ENCODE results near the gene RBMS3. TPM values are rescaled to one million over a fixed set of nuclear protein-coding genes. Genes with fewer than 3 reads are reported as not detected.
"Not testable (repeated sequence)": the region's sequence is repeated elsewhere in the genome, so short reads cannot be mapped to it uniquely, and the experiment has no call there.

RBMS3 gene
- total and polyA plus RNA-seq, 2 of the 8 experiments (the other 6 are each of a cell fraction or from before 2014, with no cell fraction given), result 3.7 to 6.9 TPM

GRCh38 chr3:29521751-29522150 lies 240.9 kb downstream of the RBMS3 start:
- Histone ChIP-seq H3K56ac (replicated peaks; ENCODE audit: insufficient read length, low read depth, low read length) (no peak overlapping the region), H3K18ac (ENCODE audit: extremely low read depth, low read length) (no peak overlapping the region), H4K8ac (ENCODE audit: extremely low read depth, insufficient read depth, low read length) (no peak overlapping the region), H4K5ac (ENCODE audit: insufficient read length, low read depth, low read length) (no peak overlapping the region), H4K20me1 (replicated peaks in 1 of 2; ENCODE audit: control insufficient read depth in 1 of 2, insufficient read depth in 2 of 2, low read length in 2 of 2) (no peaks in the 10 kb centered on the region), H2AFZ (ENCODE audit: low read length) (no peak overlapping the region), H3K36me3 (ENCODE audit: control insufficient read depth in 2 of 4, insufficient read depth in 4 of 4, low read length in 3 of 4) (no peaks in the 10 kb centered on the region), H2BK5ac (ENCODE audit: low read depth, low read length) (no peak overlapping the region), H3K9ac (replicated peaks in 1 of 4; ENCODE audit: extremely low read depth in 1 of 4, low read depth in 3 of 4, low read length in 3 of 4) (no peak overlapping the region), H4K91ac (replicated peaks; ENCODE audit: insufficient read length, low read length) (no peak overlapping the region), H3K79me2 (ENCODE audit: control insufficient read depth in 1 of 2, insufficient read depth in 2 of 2, low read length in 2 of 2) (no peaks in the 10 kb centered on the region), H3K4me1 (replicated peaks in 1 of 4; ENCODE audit: control insufficient read depth in 3 of 4, insufficient read depth in 4 of 4, low read length in 3 of 4) (no peaks in the 10 kb centered on the region), H3K4ac (replicated peaks; ENCODE audit: insufficient read length, low read depth, low read length) (no peak overlapping the region), H2BK15ac (ENCODE audit: low read length) (no peak overlapping the region), H3K79me1 (ENCODE audit: low read depth, low read length) (no peaks in the 10 kb centered on the region), H3K9me3 (ENCODE audit: insufficient read depth in 2 of 2, low read depth in 1 of 2, low read length in 1 of 2) (no peaks in the 10 kb centered on the region), H3K4me2 (ENCODE audit: insufficient read depth in 1 of 2, low read depth in 2 of 2, low read length in 2 of 2) (no peak overlapping the region), H2AK5ac (ENCODE audit: low read depth, low read length) (no peak overlapping the region), H2BK120ac (replicated peaks; ENCODE audit: low read depth, low read length) (no peak overlapping the region), H2BK12ac (ENCODE audit: low read depth, low read length) (no peak overlapping the region), H3K23ac (ENCODE audit: insufficient read length) (no peak overlapping the region), H2BK20ac (ENCODE audit: low read length) (no peak overlapping the region), H3K23me2 (ENCODE audit: low read depth, low read length) (no peaks in the 10 kb centered on the region), H3K27me3 (replicated peaks in 1 of 4; ENCODE audit: control insufficient read depth in 3 of 4, extremely low read depth in 1 of 4, insufficient read depth in 3 of 4, low read length in 3 of 4) (no peaks in the 10 kb centered on the region), H3K4me3 (ENCODE audit: extremely low read depth in 1 of 4, insufficient read depth in 2 of 4, low read depth in 3 of 4, low read length in 4 of 4) (no peak overlapping the region), H3K27ac (ENCODE audit: low read depth, low read length) (no peak overlapping the region), H3K14ac (ENCODE audit: insufficient read length) (no peak overlapping the region)
- TF ChIP-seq CHD2 (IDR thresholded peaks at IDR 0.05; ENCODE audit: low read length), result no peak
- POLR2A ChIA-PET (ENCODE audit: partially characterized antibody), result no interaction called here
- CTCF ChIA-PET (ENCODE audit: partially characterized antibody), result interaction anchor here (1.1 kb wide), 1 partner anchor 15 kb away, joined by 3 read pairs; no protein-coding TSS in a partner anchor
- WGBS, 2 experiments (ENCODE audit: extremely low coverage in 1 of 2, insufficient coverage in 1 of 2, insufficient read length in 1 of 2, insufficient replicate concordance in 2 of 2, low coverage in 1 of 2, low lambda C conversion rate in 2 of 2, missing lambda C conversion rate in 1 of 2), result 86% methylated on average over 2 of the region's 2 CpGs; no CpG with 5 or more reads in 1 of the 2 experiments
- DNase-seq (ENCODE audit: low read depth in 1 of 2, low spot score in 2 of 2) (no peak), FAIRE-seq (no peak)

- H3K56ac ChIP-seq (replicated peaks; ENCODE audit: insufficient read length, low read depth, low read length); H3K4me1 ChIP-seq (replicated peaks in 1 of 4; ENCODE audit: control insufficient read depth in 3 of 4, insufficient read depth in 4 of 4, low read length in 3 of 4); H2BK15ac ChIP-seq (ENCODE audit: low read length); H2BK12ac ChIP-seq (ENCODE audit: low read depth, low read length); H3K9ac ChIP-seq (replicated peaks in 1 of 4; ENCODE audit: extremely low read depth in 1 of 4, low read depth in 3 of 4, low read length in 3 of 4); H3K27me3 ChIP-seq (replicated peaks in 1 of 4; ENCODE audit: control insufficient read depth in 3 of 4, extremely low read depth in 1 of 4, insufficient read depth in 3 of 4, low read length in 3 of 4); H4K8ac ChIP-seq (ENCODE audit: extremely low read depth, insufficient read depth, low read length); H3K14ac ChIP-seq (ENCODE audit: insufficient read length); DNase-seq (ENCODE audit: low read depth in 1 of 2, low spot score in 2 of 2); H2AK5ac ChIP-seq (ENCODE audit: low read depth, low read length); H3K27ac ChIP-seq (ENCODE audit: low read depth, low read length); H3K23ac ChIP-seq (ENCODE audit: insufficient read length); H3K9me3 ChIP-seq (ENCODE audit: insufficient read depth in 2 of 2, low read depth in 1 of 2, low read length in 1 of 2); H2BK120ac ChIP-seq (replicated peaks; ENCODE audit: low read depth, low read length); H3K36me3 ChIP-seq (ENCODE audit: control insufficient read depth in 2 of 4, insufficient read depth in 4 of 4, low read length in 3 of 4); H2BK5ac ChIP-seq (ENCODE audit: low read depth, low read length); H3K18ac ChIP-seq (ENCODE audit: extremely low read depth, low read length); H3K4ac ChIP-seq (replicated peaks; ENCODE audit: insufficient read length, low read depth, low read length); H4K5ac ChIP-seq (ENCODE audit: insufficient read length, low read depth, low read length); H4K20me1 ChIP-seq (replicated peaks in 1 of 2; ENCODE audit: control insufficient read depth in 1 of 2, insufficient read depth in 2 of 2, low read length in 2 of 2); H2AFZ ChIP-seq (ENCODE audit: low read length); H3K79me1 ChIP-seq (ENCODE audit: low read depth, low read length); H3K23me2 ChIP-seq (ENCODE audit: low read depth, low read length); H4K91ac ChIP-seq (replicated peaks; ENCODE audit: insufficient read length, low read length); H3K4me2 ChIP-seq (ENCODE audit: insufficient read depth in 1 of 2, low read depth in 2 of 2, low read length in 2 of 2); H3K4me3 ChIP-seq (ENCODE audit: extremely low read depth in 1 of 4, insufficient read depth in 2 of 4, low read depth in 3 of 4, low read length in 4 of 4); POLR2A ChIA-PET (ENCODE audit: partially characterized antibody); FAIRE-seq; H3K79me2 ChIP-seq (ENCODE audit: control insufficient read depth in 1 of 2, insufficient read depth in 2 of 2, low read length in 2 of 2); H2BK20ac ChIP-seq (ENCODE audit: low read length): not testable (repeated sequence)
- CTCF ChIA-PET (ENCODE audit: partially characterized antibody), result interaction anchor here (0.9 to 1.3 kb wide), 3 partner anchors 9 to 304 kb away, joined by 3 to 4 read pairs (median 3); no protein-coding TSS in a partner anchor
- WGBS, 2 experiments (ENCODE audit: extremely low coverage in 1 of 2, insufficient coverage in 1 of 2, insufficient read length in 1 of 2, insufficient replicate concordance in 2 of 2, low coverage in 1 of 2, low lambda C conversion rate in 2 of 2, missing lambda C conversion rate in 1 of 2), result 86% methylated on average over 8 of the region's 10 CpGs; no CpG with 5 or more reads in 1 of the 2 experiments
Observed at GRCh38 chr3:29524433-29524832, 243.6 kb downstream of the RBMS3 start.
